T-cell (primary cell): ENCODE results near the gene PARP8. TPM values are rescaled to one million over a fixed set of nuclear protein-coding genes. Genes with fewer than 3 reads are reported as not detected.
"Not testable (repeated sequence)": the region's sequence is repeated elsewhere in the genome, so short reads cannot be mapped to it uniquely, and the experiment has no call there.

Source experiments
- ATAC-seq, 4 experiments: fragments of 200-7000 bp in 3 of 4; fragments of 150-1000 bp in 1 of 4; cut with Tn5 transposase; replicated peaks in 1 of 4; 1 replicate in 3 of 4; 2 replicates in 1 of 4; pipeline ENCODE4 v1.10.0; 2021; ENCODE audit warnings: moderate library complexity in 3 of 4, mild to moderate bottlenecking in 2 of 4, moderate number of reproducible peaks in 1 of 4
- CTCF ChIA-PET, 2 donors: fragments of 300-600 bp; sonication (Branson Sonifier 250); formaldehyde crosslinking; loops; one replicate each; lab custom pipeline; 2022; ENCODE audit warnings: antibody characterized with exemption in 2 of 2; lab: Charles Lee
- POLR2A ChIA-PET, 2 donors: fragments of 300-600 bp; sonication (Branson Sonifier 250); formaldehyde crosslinking; loops; one replicate each; lab custom pipeline; 2022; ENCODE audit warnings: antibody characterized with exemption in 2 of 2; lab: Charles Lee
- DNase-seq, 35 experiments: peaks; one replicate each; pipeline versions ENCODE4 v3.0.0 to v3.0.0-alpha.2; 2013 to 2023
- H3K27ac ChIP-seq: one replicate; pipeline ENCODE4 v1.5.1; 2013; ENCODE audit warnings: low read length
- H3K27me3 ChIP-seq, 2 experiments: replicated peaks in 1 of 2; 1 replicate in 1 of 2; 2 replicates in 1 of 2; pipeline versions ENCODE4 v1.6.1 to v1.7.0; 2013; ENCODE audit warnings: low read length in 1 of 2, mixed read lengths in 1 of 2; ENCODE audit not compliant: control insufficient read depth in 2 of 2, insufficient read depth in 2 of 2; ENCODE audit errors: extremely low read depth in 1 of 2
- H3K36me3 ChIP-seq, 2 donors: 1 replicate in 1 of 2; 2 replicates in 1 of 2; pipeline versions ENCODE4 v1.6.1 to v1.7.0; 2013; ENCODE audit warnings: low read length in 1 of 2; ENCODE audit not compliant: control insufficient read depth in 2 of 2, insufficient read depth in 1 of 2; ENCODE audit errors: extremely low read depth in 1 of 2
- H3K4me1 ChIP-seq, 2 experiments: 1 replicate in 1 of 2; 2 replicates in 1 of 2; pipeline versions ENCODE4 v1.6.1 to v1.7.0; 2013; ENCODE audit warnings: low read length in 2 of 2, mixed read lengths in 1 of 2; ENCODE audit not compliant: insufficient read depth in 2 of 2, control insufficient read depth in 1 of 2; ENCODE audit errors: extremely low read depth in 1 of 2
- H3K4me3 ChIP-seq, 2 donors: 1 replicate in 1 of 2; 2 replicates in 1 of 2; pipeline versions ENCODE4 v1.5.1 to v1.7.0; 2013; ENCODE audit warnings: mild to moderate bottlenecking in 2 of 2, low read length in 1 of 2, moderate library complexity in 1 of 2; ENCODE audit not compliant: control insufficient read depth in 1 of 2; ENCODE audit errors: extremely low read depth in 1 of 2
- H3K9me3 ChIP-seq: 2 replicates; pipeline ENCODE4 v1.7.0; 2013
- H3K27ac Mint-ChIP-seq, 2 donors: one replicate each; pipeline ENCODE4 v1.8.0; 2020 to 2021; ENCODE audit warnings: mild to moderate bottlenecking in 2 of 2, mixed read lengths in 2 of 2
- H3K27me3 Mint-ChIP-seq, 2 donors: one replicate each; pipeline ENCODE4 v1.8.0; 2021 to 2022; ENCODE audit warnings: mixed read lengths in 2 of 2
- H3K36me3 Mint-ChIP-seq: one replicate; pipeline ENCODE4 v1.8.0; 2021; ENCODE audit warnings: mixed read lengths
- H3K4me1 Mint-ChIP-seq, 3 donors: one replicate each; pipeline ENCODE4 v1.8.0; 2020 to 2022; ENCODE audit warnings: mixed read lengths in 3 of 3, mild to moderate bottlenecking in 1 of 3
- H3K4me3 Mint-ChIP-seq, 3 donors: one replicate each; pipeline ENCODE4 v1.8.0; 2020 to 2022; ENCODE audit warnings: mild to moderate bottlenecking in 3 of 3, mixed read lengths in 3 of 3, moderate library complexity in 3 of 3
- H3K9me3 Mint-ChIP-seq, 3 donors: one replicate each; pipeline ENCODE4 v1.8.0; 2020 to 2022; ENCODE audit warnings: mixed read lengths in 3 of 3
- WGBS: methylation state at CpG from one replicate; pipeline ENCODE4 v1.1.5; 2013; ENCODE audit warnings: missing lambda C conversion rate; ENCODE audit not compliant: insufficient coverage; 5-methylcytosine and 5-hydroxymethylcytosine counted together
- total RNA-seq, 35 experiments: library from RNA in 6 of 35; stranded (reverse) in 6 of 35; fragments of 120-200 nt in 1 of 35; gene quantifications; one replicate each; pipeline versions ENCODE4 v1.2.1 to v1.2.4 and lab custom pipeline; 2013 to 2026

Gene PARP8
- total RNA-seq, 5 donors from 2014 or later (not counting 1 experiment from before 2014, with no cell fraction given) = 92.8 to 252 (median 136) TPM

DNA sequence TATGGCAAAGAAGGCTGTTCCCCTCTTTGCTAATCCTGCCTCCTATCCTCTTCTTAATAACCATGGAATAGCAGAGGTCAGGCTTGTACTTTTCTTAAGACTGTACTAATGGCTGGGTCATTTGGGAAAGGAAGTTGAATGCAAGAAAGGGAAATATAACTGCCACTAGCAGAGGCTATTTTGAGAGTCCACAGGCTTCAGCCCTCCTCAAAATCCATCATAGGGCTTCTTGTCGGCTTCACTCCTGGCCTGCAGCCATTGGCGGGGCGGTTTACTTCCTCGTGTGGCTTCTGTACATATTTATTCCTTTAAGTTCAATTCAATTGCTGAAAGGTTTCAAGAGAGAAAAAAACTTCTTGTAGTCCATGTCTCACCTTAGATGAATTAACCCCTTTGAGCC lies 2.8 kb upstream of the PARP8 start:
- Histone ChIP-seq H3K27me3 (no peaks in the 10 kb centered on the region), H3K27ac (peak overlapping the region; percentile 47), H3K9me3 (no peaks in the 10 kb centered on the region), H3K36me3 (no peaks in the 10 kb centered on the region), H3K4me1 (peaks cover 12 to 14% of the 10 kb centered on the region in 2 experiments), H3K4me3 (no peak overlapping the region)
- no peak for ATAC-seq
- ChIA-PET CTCF (no interaction called here), POLR2A (interaction anchor here in 1 of 2 donors (1.3 kb wide), 1 partner anchor 25 kb away, joined by 3 read pairs; no protein-coding TSS in a partner anchor)
- H3K4me3 Mint-ChIP-seq = no peak overlapping the region
- H3K27ac Mint-ChIP-seq = peak overlapping the region; percentile 65 to 83
- H3K9me3 Mint-ChIP-seq = peaks cover 0 to 3% (median 0%) of the 10 kb centered on the region in 3 donors
- H3K27me3 Mint-ChIP-seq = no peaks in the 10 kb centered on the region
- DNase-seq = peak in 2 of 35 experiments; percentile 2 to 3
- peaks cover 29 to 42% (median 35%) of the 10 kb centered on the region in 3 donors for H3K4me1 Mint-ChIP-seq
- 100% methylated on average over 1 of the region's 4 CpGs for WGBS
- H3K36me3 Mint-ChIP-seq = peaks cover 7% of the 10 kb centered on the region

DNA sequence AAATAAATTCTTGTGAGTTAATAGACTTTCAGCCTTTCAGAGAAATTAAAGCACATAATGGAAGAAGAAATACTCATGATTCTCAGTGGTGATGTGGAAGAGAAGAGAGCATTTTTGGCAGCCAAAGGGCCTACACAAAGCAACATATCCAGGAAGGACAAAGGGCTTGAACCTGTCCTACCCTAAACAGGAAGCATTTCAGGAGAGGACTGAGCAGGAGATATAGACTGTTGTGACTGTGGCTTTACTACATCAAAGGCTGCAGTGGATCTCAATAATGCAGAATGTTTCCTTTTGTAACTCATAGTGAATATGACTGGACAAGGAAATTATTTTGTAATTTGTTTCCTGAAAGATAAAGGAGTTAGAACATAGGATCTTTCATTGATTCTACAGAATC lies 1.3 kb upstream of the PARP8 start:
- Histone ChIP-seq H3K9me3 (no peaks in the 10 kb centered on the region), H3K27me3 (no peaks in the 10 kb centered on the region), H3K4me1 (peaks cover 14 to 24% of the 10 kb centered on the region in 2 experiments), H3K4me3 (no peak overlapping the region), H3K27ac (peak overlapping the region; percentile 94), H3K36me3 (no peaks in the 10 kb centered on the region)
- ChIA-PET POLR2A (no interaction called here), CTCF (interaction anchor here (0.5 to 1.1 kb wide), 4 partner anchors 61 to 92 kb away, joined by 3 to 4 read pairs (median 4); no protein-coding TSS in a partner anchor)
- Mint-ChIP-seq H3K27ac (peak overlapping the region; percentile 98 to 99), H3K27me3 (no peaks in the 10 kb centered on the region), H3K4me1 (peaks cover 44 to 57% (median 48%) of the 10 kb centered on the region in 3 donors), H3K9me3 (peaks cover 0 to 3% (median 0%) of the 10 kb centered on the region in 3 donors), H3K4me3 (peak overlapping the region; percentile 95 to 99 (median 96)), H3K36me3 (peaks cover 10% of the 10 kb centered on the region)
- DNase-seq (peak in 1 of 35 experiments; percentile 32), ATAC-seq (no peak)

DNA sequence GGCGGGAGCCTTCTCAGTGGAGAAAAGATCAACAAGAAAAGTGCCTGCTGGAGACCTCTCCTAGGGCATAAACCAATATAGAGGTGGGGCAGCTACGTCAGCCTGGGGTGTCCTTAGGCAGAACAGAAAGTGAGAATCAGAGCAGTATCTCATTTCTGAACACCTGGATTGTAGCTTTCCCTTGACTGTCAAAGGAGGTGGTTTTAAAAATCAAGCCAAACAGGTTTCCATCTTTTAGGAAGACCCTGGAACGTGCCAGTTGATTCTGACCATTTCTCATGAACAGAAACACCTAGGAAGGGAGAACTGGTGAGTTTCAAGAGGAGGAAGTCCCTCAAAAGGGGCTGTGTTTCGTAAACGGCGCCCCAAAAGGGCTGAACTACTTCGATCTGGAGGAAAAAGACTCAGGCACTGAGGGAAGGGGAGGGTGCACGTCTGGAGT lies 655 bp upstream of the PARP8 start:
- ATAC-seq, CTCF ChIA-PET, H3K27me3 Mint-ChIP-seq, H3K27me3 ChIP-seq, H3K9me3 ChIP-seq, H3K9me3 Mint-ChIP-seq, POLR2A ChIA-PET, H3K36me3 ChIP-seq: not testable (repeated sequence)
- DNase-seq = peak; percentile 5 to 73 (median 43)
- H3K36me3 Mint-ChIP-seq = peaks cover 13% of the 10 kb centered on the region
- Histone ChIP-seq H3K4me1 (peaks cover 16 to 27% of the 10 kb centered on the region in 2 experiments), H3K4me3 (peak overlapping the region; percentile 55 to 98), H3K27ac (peak overlapping the region; percentile 94)
- peaks cover 48 to 63% (median 54%) of the 10 kb centered on the region in 3 donors for H3K4me1 Mint-ChIP-seq
- 14% methylated on average over 6 of the region's 8 CpGs for WGBS
- H3K27ac Mint-ChIP-seq = peak overlapping the region; percentile 98 to 99
- H3K4me3 Mint-ChIP-seq = peak overlapping the region; percentile 95 to 99 (median 96)

DNA sequence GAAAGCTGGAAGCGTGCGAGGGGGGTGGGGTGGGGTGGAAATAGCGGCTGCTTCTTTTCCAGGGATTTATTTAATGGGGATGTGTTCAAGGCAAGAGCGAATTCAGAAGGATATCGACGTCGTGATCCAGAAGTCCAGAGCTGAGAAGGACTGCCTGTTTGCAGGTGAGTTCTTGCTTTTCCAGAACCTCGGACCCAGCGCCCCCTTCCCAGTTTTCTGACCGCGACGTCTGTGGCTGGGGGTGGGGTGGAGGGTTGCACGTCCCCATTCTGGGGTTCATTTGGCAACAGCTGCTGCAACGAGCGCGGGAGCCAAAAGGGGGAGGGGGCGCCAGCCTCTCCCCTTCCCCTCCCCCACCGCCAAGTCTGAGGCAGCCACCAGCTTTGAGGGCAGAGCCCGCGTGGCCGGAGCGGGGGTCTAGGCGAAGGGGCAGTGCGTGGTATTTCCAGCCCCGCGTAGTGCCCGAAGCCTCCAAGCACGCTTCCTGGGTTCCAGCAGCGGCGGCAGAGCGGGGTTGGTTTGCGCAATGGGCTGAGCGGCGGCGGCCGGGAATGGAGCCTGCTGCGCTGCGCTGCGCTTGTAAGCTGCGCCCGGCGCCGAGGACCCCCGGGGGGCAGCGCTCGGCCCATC lies 701 bp downstream of the PARP8 start:
- Histone ChIP-seq H3K4me1 (peaks cover 24 to 27% of the 10 kb centered on the region in 2 experiments), H3K9me3 (no peaks in the 10 kb centered on the region), H3K27me3 (no peaks in the 10 kb centered on the region), H3K4me3 (peak overlapping the region; percentile 90 to 98), H3K36me3 (peaks cover 0 to 3% of the 10 kb centered on the region in 2 donors), H3K27ac (peak overlapping the region; percentile 100)
- ChIA-PET POLR2A (interaction anchor here (0.6 to 2.1 kb wide), 9 partner anchors 49 to 255 kb away, joined by 3 to 12 read pairs (median 3); no protein-coding TSS in a partner anchor), CTCF (interaction anchor here (0.6 to 1.2 kb wide), 5 partner anchors 71 to 227 kb away, joined by 3 to 4 read pairs (median 3); partner anchors contain the start of gene EMB (in 1 of the 2))
- H3K27ac Mint-ChIP-seq = peak overlapping the region; percentile 100
- H3K4me3 Mint-ChIP-seq = peak overlapping the region; percentile 96 to 99 (median 99)
- DNase-seq (peak in 19 of 35 experiments; percentile 17 to 72 (median 55)), ATAC-seq (peak; percentile 47 to 66 (median 53))
- peaks cover 21% of the 10 kb centered on the region for H3K36me3 Mint-ChIP-seq
- H3K27me3 Mint-ChIP-seq = no peaks in the 10 kb centered on the region
- 0% methylated on average over 38 of the region's 46 CpGs for WGBS
- H3K9me3 Mint-ChIP-seq = no peaks in the 10 kb centered on the region
- H3K4me1 Mint-ChIP-seq = peaks cover 58 to 73% (median 64%) of the 10 kb centered on the region in 3 donors

DNA sequence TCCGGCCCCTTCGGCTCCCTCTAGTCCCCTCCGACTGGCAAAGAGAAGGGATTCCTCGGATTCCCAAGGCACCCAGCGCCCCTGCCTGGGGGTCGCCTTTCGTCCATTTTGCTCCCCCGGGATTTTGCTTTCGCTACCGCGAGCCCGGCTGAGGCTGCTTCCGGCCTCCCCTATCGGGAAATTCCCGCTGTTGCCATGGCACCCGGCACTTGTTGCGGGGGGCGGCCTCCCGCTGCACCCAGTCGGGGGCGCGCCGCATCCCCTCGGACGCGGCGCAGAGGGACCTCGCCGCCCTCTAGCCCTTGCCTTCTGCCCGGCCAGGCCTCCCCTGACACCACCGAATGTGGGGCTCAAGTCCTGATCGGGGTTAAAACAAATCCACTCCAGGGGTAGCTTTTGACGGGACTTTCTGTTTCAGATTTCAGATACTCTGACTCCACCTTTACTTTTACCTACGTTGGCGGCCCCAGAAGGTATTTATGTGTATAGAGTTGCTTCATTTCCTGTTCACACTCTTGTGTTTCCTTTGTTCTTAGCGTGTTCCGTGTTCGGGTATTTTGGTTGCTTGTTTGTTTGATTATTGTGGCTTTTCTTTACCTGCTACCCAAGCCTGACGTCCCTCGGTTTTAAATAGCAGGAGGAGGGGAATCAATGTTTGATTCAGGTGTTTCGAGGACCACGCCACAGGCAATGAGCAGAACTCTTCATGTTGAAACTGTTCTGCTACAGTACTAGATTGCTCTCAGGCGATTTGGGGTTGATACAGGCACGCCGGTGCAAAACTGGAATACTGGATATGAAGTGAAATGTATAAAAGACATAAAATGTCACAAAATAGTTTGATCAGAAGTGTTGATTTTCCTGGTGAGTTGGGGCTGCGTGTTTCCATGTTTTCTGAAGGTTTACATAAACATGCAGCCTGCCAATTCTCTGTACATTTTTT lies 1.5 kb downstream of the PARP8 start:
- no peaks in the 10 kb centered on the region for H3K27me3 ChIP-seq
- DNase-seq (peak; percentile 75 to 92 (median 84)), ATAC-seq (peak; percentile 70 to 83 (median 74))
- H3K27me3 Mint-ChIP-seq = no peaks in the 10 kb centered on the region
- peak overlapping the region; percentile 100 for H3K27ac ChIP-seq
- peaks cover 28% of the 10 kb centered on the region for H3K36me3 Mint-ChIP-seq
- CTCF ChIA-PET = interaction anchor here (0.6 to 1.2 kb wide), 5 partner anchors 72 to 228 kb away, joined by 3 to 4 read pairs (median 3); partner anchors contain the start of gene EMB (in 1 of the 2)
- POLR2A ChIA-PET = interaction anchor here (0.6 to 2.1 kb wide), 9 partner anchors 39 to 240 kb away, joined by 3 to 12 read pairs (median 3); no protein-coding TSS in a partner anchor
- no peaks in the 10 kb centered on the region for H3K9me3 ChIP-seq
- H3K4me1 ChIP-seq = peaks cover 31 to 33% of the 10 kb centered on the region in 2 experiments
- H3K4me3 ChIP-seq = peak overlapping the region; percentile 90 to 98
- 0% methylated on average over 28 of the region's 46 CpGs for WGBS
- peak overlapping the region; percentile 100 for H3K27ac Mint-ChIP-seq
- peaks cover 0 to 4% of the 10 kb centered on the region in 2 donors for H3K36me3 ChIP-seq
- peak overlapping the region; percentile 96 to 99 (median 99) for H3K4me3 Mint-ChIP-seq
- H3K4me1 Mint-ChIP-seq = peaks cover 65 to 73% (median 70%) of the 10 kb centered on the region in 3 donors
- H3K9me3 Mint-ChIP-seq = no peaks in the 10 kb centered on the region
